ENCODE data around the gene NUP62. TPM values are rescaled to one million over a fixed set of nuclear protein-coding genes. Genes with fewer than 3 reads are reported as not detected.

NUP62 gene
- polyA plus RNA-seq, 1 of the 3 experiments (the other 2 are of a cell fraction): 16.2 TPM

DNA sequence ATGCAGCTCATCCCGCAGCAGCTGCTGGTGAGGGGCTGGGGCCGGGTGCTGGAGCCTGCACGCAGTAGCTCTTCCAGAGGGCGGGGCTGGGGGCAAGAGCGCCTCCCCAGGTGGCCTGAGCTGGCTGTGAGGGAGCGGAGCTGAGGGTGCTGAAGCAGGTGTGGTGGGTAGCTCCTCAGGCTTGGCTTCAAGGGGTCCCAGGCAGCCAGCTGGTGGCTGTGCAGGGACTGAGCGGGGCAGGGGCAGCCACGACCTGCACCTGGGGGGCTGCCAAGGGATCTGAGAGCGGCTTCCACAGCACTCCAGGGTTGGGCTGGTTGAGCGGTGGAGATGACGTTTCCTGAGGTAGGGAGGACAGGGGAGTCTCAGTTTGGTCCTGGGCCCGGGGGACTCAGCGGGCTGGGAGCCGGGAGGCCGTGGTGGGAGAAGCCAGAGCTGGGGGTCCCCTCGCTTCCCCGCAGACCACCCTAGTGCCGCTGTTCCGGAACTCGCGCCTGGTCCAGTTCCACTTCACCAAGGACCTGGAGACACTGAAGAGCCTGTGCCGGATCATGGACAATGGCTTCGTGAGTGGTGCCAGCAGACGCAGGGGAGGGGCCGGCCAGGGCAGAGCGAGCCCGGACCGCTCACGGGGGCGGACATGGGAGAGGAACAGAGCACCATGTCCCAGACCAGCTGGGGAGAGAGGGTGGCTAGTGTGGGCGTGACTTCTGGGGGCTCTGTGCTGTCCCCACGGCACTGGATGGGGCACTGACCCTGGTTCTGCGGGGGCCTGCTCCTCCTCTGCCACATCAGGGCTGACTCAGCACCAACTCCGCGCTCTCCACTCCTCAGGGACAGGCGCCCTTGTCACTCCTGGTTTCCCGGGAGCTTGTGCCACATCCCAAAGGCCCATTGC, 71.0 kb downstream of the NUP62 start:
- no peak overlapping the region for H3K4me3 ChIP-seq (ENCODE audit: low read depth in 2 of 2, low read length in 1 of 2)
- POLR2A ChIA-PET: interaction anchor here (1.3 kb wide), 2 partner anchors 8 to 11 kb away, joined by 5 read pairs; partner anchors contain the start of gene PTOV1
- H3K9me2 ChIP-seq: no peaks in the 10 kb centered on the region
- H4K20me1 ChIP-seq (ENCODE audit: insufficient read depth): peaks cover 62% of the 10 kb centered on the region
- peaks cover 7 to 8% of the 10 kb centered on the region in 2 experiments; a peak in 3 of 4 replicates for H3K4me1 ChIP-seq (ENCODE audit: control insufficient read depth in 1 of 2, insufficient read depth in 2 of 2, low read depth in 1 of 2, low read length in 1 of 2)
- DNase-seq: no peak
- CTCF ChIA-PET: no interaction called here
- peak overlapping the region; percentile 33; the same call in 1 of the 2 replicates for H3K4me2 ChIP-seq
- H3K79me2 ChIP-seq (ENCODE audit: insufficient read depth): peaks cover 27% of the 10 kb centered on the region
- H3K9me3 ChIP-seq: no peaks in the 10 kb centered on the region
- 87% methylated on average over 22 of the region's 37 CpGs for WGBS (ENCODE audit: low lambda C conversion rate)
- no peak overlapping the region for H2AFZ ChIP-seq (ENCODE audit: low read depth)
- H3K36me3 ChIP-seq (replicated peaks in 1 of 2; ENCODE audit: control insufficient read depth in 1 of 2, insufficient read depth in 2 of 2, low read length in 1 of 2): peaks cover 18 to 56% of the 10 kb centered on the region in 2 experiments
- peaks cover 52% of the 10 kb centered on the region for H3F3A ChIP-seq (replicated peaks; ENCODE audit: insufficient read depth)
- H3K27ac ChIP-seq (ENCODE audit: low read depth in 2 of 2, low read length in 1 of 2): peak overlapping the region in 1 of 2 experiments; percentile 65; a peak in 3 of 4 replicates
- no peak for TF ChIP-seq CHD2 (IDR thresholded peaks at IDR 0.05; ENCODE audit: low read length, partially characterized antibody)
- TF ChIP-seq, protein P1, sequence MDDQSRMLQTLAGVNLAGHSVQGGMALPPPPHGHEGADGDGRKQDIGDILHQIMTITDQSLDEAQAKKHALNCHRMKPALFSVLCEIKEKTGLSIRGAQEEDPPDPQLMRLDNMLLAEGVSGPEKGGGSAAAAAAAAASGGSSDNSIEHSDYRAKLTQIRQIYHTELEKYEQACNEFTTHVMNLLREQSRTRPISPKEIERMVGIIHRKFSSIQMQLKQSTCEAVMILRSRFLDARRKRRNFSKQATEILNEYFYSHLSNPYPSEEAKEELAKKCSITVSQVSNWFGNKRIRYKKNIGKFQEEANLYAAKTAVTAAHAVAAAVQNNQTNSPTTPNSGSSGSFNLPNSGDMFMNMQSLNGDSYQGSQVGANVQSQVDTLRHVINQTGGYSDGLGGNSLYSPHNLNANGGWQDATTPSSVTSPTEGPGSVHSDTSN (IDR thresholded peaks at IDR 0.05): peak; percentile 29
- no peak overlapping the region for H3K9ac ChIP-seq
- H3K27me3 ChIP-seq (ENCODE audit: insufficient read depth): no peaks in the 10 kb centered on the region

DNA sequence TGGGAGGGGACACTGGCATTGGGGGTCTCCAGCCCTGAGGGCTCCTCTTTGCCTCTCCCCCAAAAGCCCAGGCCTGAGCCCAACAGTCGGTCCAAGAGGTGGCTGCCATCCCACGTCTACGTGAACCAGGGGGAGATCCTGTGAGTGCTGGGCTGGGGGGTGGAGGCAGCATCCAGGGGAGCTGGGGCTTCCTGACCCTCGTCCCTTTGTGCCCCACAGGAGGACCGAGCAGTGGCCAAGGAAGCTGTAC, 71.5 kb downstream of the NUP62 start:
- peaks cover 17 to 51% of the 10 kb centered on the region in 2 experiments for H3K36me3 ChIP-seq (replicated peaks in 1 of 2; ENCODE audit: control insufficient read depth in 1 of 2, insufficient read depth in 2 of 2, low read length in 1 of 2)
- no peak overlapping the region for H3K4me3 ChIP-seq (ENCODE audit: low read depth in 2 of 2, low read length in 1 of 2)
- H2AFZ ChIP-seq (ENCODE audit: low read depth): no peak overlapping the region
- no peak overlapping the region for H3K9ac ChIP-seq
- CTCF ChIA-PET: no interaction called here
- H4K20me1 ChIP-seq (ENCODE audit: insufficient read depth): peaks cover 62% of the 10 kb centered on the region
- H3K27me3 ChIP-seq (ENCODE audit: insufficient read depth): no peaks in the 10 kb centered on the region
- TF ChIP-seq RCOR1 (IDR thresholded peaks at IDR 0.05; ENCODE audit: low read length): no peak
- H3K9me3 ChIP-seq: no peaks in the 10 kb centered on the region
- H3K4me1 ChIP-seq (ENCODE audit: control insufficient read depth in 1 of 2, insufficient read depth in 2 of 2, low read depth in 1 of 2, low read length in 1 of 2): peaks cover 11 to 14% of the 10 kb centered on the region in 2 experiments; a peak in 3 of 4 replicates
- no peak for DNase-seq
- peaks cover 58% of the 10 kb centered on the region for H3F3A ChIP-seq (replicated peaks; ENCODE audit: insufficient read depth)
- no CpG with 5 or more reads among the region's 5 CpGs for WGBS (ENCODE audit: low lambda C conversion rate)
- H3K9me2 ChIP-seq: no peaks in the 10 kb centered on the region
- peaks cover 27% of the 10 kb centered on the region for H3K79me2 ChIP-seq (ENCODE audit: insufficient read depth)
- H3K4me2 ChIP-seq: no peak overlapping the region
- H3K27ac ChIP-seq (ENCODE audit: low read depth in 2 of 2, low read length in 1 of 2): peak overlapping the region in 1 of 2 experiments; percentile 65; a peak in 2 of 4 replicates
- POLR2A ChIA-PET: interaction anchor here (1.3 kb wide), 1 partner anchor 11 kb away, joined by 5 read pairs; no protein-coding TSS in a partner anchor

DNA sequence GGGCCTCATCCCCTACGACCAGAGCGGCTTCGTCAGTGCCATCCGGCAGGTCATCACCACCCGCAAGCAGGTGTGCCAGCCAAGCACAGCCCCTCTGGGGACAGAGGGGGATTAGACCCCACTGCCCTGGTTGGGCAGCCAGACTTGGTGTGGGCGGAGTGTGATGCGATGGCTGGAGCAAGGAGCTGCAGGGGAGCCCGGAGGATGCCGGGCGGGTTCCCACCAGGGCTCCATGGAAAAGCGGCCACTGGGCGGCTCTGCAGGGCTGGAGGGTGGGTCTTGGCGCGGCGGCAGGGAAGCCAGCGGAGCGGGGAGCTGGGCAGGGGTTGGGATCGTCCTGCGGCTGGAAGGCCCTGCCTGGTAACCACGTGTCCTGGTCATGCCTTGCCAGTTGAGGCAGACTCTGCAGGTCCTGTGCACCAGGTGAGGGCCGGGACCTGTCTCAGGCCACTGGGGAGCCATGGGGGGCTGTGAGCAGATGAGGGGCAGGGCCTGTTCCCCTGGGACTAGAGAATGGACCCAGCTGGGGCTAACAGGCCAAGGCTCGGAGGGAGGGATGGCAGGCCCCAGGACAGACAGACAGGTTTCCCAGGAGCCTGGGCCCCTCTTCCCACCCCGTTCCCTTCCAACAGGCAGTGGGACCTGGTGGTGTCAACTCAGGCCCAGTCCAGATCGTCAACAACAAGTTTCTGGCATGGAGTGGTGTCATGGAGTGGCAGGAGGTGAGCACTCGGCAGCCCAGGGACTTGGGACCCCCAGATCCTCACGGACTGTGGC, 72.1 kb downstream of the NUP62 start:
- Histone ChIP-seq H3K4me1 (ENCODE audit: control insufficient read depth in 1 of 2, insufficient read depth in 2 of 2, low read depth in 1 of 2, low read length in 1 of 2) (peaks cover 13 to 19% of the 10 kb centered on the region in 2 experiments; a peak in 3 of 4 replicates), H3F3A (replicated peaks; ENCODE audit: insufficient read depth) (peaks cover 60% of the 10 kb centered on the region), H3K27ac (ENCODE audit: low read depth in 2 of 2, low read length in 1 of 2) (peak overlapping the region in 1 of 2 experiments; percentile 65; a peak in 2 of 4 replicates), H3K9ac (no peak overlapping the region), H3K9me2 (no peaks in the 10 kb centered on the region), H4K20me1 (ENCODE audit: insufficient read depth) (peaks cover 65% of the 10 kb centered on the region), H3K9me3 (no peaks in the 10 kb centered on the region), H2AFZ (ENCODE audit: low read depth) (no peak overlapping the region), H3K27me3 (ENCODE audit: insufficient read depth) (no peaks in the 10 kb centered on the region), H3K79me2 (ENCODE audit: insufficient read depth) (peaks cover 31% of the 10 kb centered on the region), H3K4me2 (no peak overlapping the region), H3K36me3 (replicated peaks in 1 of 2; ENCODE audit: control insufficient read depth in 1 of 2, insufficient read depth in 2 of 2, low read length in 1 of 2) (peaks cover 17 to 49% of the 10 kb centered on the region in 2 experiments), H3K4me3 (ENCODE audit: low read depth in 2 of 2, low read length in 1 of 2) (no peak overlapping the region)
- DNase-seq: peak; percentile 52
- WGBS (ENCODE audit: low lambda C conversion rate): 97% methylated on average over 20 of the region's 26 CpGs
- ChIA-PET POLR2A (interaction anchor here (1.3 kb wide), 1 partner anchor 12 kb away, joined by 5 read pairs; no protein-coding TSS in a partner anchor), CTCF (no interaction called here)
- TF ChIP-seq, protein P2, sequence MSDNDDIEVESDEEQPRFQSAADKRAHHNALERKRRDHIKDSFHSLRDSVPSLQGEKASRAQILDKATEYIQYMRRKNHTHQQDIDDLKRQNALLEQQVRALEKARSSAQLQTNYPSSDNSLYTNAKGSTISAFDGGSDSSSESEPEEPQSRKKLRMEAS (IDR thresholded peaks at IDR 0.05; ENCODE audit: low read depth): no peak
- TF ChIP-seq FOXM1 (IDR thresholded peaks at IDR 0.05; ENCODE audit: low read depth) (no peak), RXRA (IDR thresholded peaks at IDR 0.05; ENCODE audit: borderline replicate concordance, low read depth) (no peak), EZH2phosphoT487 (IDR thresholded peaks at IDR 0.05; ENCODE audit: borderline replicate concordance, low read depth) (no peak), GABPA (IDR thresholded peaks at IDR 0.05; ENCODE audit: low read depth) (no peak), MXI1 (IDR thresholded peaks at IDR 0.05; ENCODE audit: low read depth, low read length) (no peak), EP300 (IDR thresholded peaks at IDR 0.05; ENCODE audit: borderline replicate concordance in 1 of 2, low read depth in 1 of 2, low read length in 1 of 2) (no peak), YY1 (IDR thresholded peaks at IDR 0.05; ENCODE audit: low read depth) (no peak), POLR2AphosphoS5 (IDR thresholded peaks at IDR 0.05; ENCODE audit: low read depth, low read length) (peak; percentile 28)
- TF ChIP-seq, protein P3, sequence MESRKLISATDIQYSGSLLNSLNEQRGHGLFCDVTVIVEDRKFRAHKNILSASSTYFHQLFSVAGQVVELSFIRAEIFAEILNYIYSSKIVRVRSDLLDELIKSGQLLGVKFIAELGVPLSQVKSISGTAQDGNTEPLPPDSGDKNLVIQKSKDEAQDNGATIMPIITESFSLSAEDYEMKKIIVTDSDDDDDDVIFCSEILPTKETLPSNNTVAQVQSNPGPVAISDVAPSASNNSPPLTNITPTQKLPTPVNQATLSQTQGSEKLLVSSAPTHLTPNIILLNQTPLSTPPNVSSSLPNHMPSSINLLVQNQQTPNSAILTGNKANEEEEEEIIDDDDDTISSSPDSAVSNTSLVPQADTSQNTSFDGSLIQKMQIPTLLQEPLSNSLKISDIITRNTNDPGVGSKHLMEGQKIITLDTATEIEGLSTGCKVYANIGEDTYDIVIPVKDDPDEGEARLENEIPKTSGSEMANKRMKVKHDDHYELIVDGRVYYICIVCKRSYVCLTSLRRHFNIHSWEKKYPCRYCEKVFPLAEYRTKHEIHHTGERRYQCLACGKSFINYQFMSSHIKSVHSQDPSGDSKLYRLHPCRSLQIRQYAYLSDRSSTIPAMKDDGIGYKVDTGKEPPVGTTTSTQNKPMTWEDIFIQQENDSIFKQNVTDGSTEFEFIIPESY (IDR thresholded peaks at IDR 0.05; ENCODE audit: borderline replicate concordance, low read depth): peak; percentile 40; the same call in 1 of the 2 replicates

Data from SK-N-SH (cell line).